Right renal cortex interstitium (tissue), 3 donors: ENCODE measurements around the gene TARDBP. TPM values are rescaled to one million over a fixed set of nuclear protein-coding genes. Genes with fewer than 3 reads are reported as not detected.
"Not testable (repeated sequence)": the region's sequence is repeated elsewhere in the genome, so short reads cannot be mapped to it uniquely, and the experiment has no call there.

Source experiments
- DNase-seq, 3 donors: peaks; one replicate each; pipeline ENCODE4 v3.0.0-alpha.2; 2013; ENCODE audit warnings: low read depth in 3 of 3, low spot score in 2 of 3
- polyA plus RNA-seq, 3 donors: library from polyadenylated mRNA; unstranded; fragments of 120-200 nt; gene quantifications; one replicate each; pipeline ENCODE4 v1.2.1, GENCODE V29; 2013; ENCODE audit not compliant: insufficient read length in 3 of 3

The TARDBP gene
- polyA plus RNA-seq, 3 donors = 331 to 348 (median 336) TPM

DNA sequence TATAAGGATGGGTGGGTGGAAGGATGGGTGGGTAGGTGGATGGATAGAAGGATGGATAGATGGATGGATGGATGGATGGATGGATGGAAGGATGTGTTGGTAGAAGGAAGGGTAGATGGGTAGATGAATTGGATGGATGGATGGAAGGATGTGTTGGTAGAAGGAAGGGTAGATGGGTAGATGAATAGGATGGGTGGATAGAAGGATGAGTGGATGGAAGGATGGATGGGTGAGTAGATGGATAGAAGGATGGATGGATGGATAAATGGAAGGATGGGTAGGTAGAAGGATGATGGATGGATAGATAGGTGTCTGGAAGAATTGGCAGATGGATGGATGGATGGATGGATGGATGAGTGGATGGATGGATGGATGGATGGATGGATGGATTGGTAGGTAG is 28.6 kb downstream of the TARDBP start:
- no peak for DNase-seq

DNA sequence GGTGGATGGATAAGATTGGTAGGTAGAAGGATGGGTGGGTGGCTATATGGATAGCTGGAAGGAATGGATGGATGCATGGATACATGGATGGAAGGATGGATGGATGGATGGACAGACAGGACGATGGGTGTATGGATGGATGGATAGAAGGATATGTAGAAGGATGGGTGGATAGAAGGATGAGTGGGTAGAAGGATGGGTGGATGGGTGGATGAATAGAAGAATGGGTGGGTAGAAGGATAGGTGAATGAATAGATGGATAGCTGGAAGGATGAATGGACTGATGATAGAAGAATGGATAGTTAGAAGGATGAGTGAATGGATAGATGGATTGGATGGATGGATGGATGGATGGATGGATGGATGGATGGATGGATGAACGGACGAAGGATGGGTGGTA is 29.6 kb downstream of the TARDBP start:
- no peak for DNase-seq

DNA sequence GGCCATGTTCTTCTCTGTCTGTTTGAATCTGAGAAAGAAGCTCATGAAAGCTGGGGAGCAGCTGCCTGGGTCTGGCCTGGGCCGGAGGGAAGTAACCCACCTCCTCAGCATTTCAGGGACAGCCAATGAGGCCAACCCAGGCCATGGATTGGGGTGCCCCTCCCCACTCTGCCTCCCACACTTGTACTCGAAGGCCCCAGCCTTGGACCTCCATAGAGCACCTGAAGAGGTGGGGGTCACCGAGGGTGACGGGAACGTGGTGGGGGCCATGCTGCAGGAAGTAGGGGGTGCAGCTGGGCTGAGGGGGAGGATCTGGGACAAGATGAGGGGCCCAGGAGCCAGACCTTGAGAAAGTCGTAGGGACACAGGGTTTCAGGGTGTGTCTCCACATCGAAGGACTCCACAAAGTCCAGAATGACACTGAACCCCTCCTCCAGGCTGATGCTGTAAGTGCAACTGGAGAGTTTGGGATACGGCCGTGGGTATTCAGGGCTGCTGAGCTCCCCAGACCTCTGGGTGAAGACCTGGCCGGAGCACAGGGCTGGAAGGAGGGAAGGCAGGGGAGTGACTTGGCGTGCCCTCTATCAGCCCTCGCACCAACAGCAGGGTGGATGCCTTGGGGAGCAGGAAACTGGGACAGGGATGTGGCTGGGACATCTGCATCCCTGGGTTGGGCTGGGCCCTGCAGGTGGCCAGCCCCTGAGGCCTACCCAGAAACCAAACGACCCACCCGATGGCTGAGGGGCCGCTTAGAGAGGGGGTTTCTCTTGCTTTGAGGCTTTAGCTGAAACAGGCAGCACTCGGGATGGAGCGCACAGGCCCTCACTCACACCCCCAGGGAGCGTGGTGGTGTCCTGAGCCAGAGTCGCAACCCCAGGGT is 30.8 kb downstream of the TARDBP start:
- DNase-seq = no peak

DNA sequence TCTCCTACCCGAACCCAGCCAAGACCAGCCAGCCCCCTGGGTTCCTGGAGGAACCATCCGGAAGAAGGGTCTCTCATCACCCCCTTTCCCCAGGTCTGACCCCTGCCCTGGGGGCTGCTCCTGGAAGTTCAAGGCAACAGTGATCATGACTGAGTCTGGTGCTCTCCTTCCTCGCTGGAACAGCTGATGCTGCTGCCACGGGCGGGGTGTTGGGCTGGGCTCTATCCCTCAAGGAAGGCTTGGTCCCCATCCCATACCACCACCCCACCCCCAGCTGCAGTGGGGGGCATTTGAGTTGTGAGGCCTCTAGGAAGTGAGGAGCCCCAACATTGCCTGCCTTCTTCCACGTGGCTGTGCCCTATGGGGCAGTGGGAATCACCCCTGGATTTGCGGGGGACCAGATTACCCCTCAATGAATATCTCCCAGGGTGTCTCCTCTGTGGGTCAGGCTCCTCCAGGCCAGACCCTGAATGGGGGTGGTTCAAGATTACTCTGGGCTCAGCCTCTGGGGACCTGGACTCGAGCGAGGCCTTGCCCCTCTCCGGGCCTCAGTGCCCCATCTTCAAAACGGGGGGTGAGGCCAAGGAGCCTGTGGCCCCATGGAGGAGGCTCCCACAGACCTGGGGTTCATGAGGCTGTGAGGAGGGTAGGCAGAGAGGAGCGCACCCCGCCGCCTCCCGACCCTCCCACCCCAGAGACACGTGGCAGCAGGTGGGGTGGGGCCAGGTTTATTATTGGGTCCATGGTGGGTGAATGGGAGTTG is 31.8 kb downstream of the TARDBP start:
- no peak for DNase-seq

DNA sequence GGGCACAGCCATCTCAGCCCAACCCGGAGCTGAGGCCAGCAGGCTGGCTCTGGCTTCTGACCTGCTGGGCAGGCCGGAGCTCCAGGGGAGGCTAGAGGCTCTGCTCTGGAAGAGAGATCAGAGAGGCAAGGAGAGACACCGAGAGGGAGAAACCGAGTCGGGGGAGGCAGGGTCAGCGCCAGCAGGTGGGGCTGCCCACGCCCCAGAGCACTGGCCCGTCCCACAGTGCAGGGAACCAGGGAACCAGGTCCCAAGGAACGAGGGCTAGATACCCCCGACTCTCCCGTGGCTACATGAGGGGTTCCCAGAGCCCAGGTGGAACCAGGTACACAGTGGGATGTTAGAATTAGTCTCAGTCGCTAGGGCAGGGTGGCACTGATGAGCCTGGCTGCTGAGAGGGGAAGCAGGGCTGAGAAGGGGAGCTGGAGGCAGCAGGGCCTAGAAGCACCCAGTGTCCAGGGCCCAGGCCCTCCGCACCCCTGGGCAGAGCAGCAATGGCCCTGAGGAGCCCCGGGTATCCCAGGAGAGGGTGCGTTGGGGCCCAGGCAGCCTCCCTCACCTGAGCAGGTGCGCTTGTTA is 32.5 kb downstream of the TARDBP start:
- DNase-seq = no peak

DNA sequence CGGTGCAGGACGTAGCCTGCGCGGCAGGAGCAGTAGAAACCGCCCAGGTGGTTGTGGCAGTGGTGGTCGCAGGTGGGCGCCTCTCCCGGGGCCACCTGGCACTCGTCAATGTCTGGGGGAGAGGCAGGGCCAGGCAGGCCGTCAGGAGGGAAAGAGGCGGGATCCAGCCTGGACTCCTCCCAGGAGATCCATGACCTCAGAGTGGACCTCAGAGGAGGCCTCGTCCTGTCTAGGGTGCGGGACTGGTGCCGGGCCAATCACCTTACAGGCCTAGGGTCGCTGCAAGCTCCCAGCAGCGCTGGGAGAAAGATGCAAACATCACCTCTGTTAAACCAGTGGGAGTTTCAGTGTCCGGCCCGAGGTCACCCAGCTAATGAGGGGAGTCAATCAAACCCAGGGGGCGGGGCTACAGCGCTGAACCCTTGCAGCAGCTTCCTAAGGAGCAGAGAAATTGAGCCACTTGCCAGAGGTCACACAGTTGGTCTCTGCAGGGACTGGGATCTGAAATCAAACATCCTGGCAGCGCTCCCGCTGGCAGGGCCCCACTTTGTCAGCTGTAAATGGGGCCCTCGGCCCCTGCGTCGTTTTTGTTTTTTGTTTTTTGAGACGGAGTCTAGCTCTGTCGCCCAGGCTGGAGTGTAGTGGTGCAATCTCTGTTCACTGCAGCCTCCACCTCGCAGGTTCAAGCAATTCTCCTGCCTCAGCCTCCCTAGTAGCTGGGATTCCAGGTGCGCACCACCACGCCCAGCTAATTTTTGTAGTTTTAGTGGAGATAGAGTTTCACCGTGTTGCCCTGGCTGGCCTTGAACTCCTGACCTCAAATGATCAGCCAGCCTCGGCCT is 33.2 kb downstream of the TARDBP start:
- DNase-seq = no peak

DNA sequence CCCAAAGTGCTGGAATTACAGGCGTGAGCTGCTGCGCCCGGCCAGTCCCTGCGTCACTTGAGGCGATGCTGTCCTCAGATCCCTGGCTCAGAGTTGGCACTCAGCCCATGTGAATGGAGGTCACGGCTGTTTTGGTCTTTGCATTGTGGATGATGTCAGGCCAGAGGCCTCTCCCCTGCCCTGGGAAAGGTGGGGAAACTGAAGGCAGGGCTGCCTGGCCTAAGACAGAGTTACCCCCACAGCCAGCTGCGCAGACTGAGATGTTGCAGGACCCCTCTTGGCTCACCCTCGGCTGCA is 33.8 kb downstream of the TARDBP start:
- no peak for DNase-seq

DNA sequence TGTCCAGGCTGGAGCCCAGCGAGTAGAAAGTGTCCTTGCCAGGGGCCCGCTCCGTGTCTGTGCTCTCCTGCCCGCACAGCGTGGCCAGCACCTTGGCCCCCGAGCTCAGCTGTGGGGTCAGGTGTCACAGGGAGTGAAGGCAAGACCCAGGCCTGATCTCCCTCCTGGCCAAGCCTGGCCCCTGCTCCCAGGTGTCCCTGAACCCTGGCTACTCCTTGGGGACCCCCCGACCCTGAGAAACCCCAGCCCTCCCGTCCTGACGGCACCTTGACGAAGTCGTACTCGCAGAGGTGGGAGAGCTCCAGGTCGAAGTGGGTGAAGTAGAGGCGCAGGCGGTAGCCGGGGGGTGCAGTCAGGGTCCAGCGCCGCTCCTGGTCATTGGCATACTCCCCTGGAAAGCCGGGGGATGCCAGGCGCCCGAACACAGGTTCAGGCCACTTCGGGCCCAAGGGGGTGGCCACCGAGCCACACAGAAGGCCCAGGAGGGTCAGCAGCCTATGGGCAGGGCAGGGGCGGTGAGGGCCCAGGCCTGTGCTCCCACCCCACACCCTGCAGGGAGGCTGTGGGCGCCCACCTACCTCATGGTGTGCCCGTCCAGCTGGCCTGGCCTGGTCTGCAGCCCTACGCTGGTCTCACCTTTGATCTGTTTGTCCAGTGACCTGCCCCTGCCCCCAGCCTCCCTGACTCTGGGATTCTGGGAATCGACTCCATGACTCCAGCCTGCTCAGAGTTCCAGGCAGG is 34.3 kb downstream of the TARDBP start, which contains the start of gene MASP2:
MASP2 (minus strand) TSS at position 615 of the 741 bp plus-strand sequence; CDS start at position 583, 32 bp downstream.
- DNase-seq = no peak

DNA sequence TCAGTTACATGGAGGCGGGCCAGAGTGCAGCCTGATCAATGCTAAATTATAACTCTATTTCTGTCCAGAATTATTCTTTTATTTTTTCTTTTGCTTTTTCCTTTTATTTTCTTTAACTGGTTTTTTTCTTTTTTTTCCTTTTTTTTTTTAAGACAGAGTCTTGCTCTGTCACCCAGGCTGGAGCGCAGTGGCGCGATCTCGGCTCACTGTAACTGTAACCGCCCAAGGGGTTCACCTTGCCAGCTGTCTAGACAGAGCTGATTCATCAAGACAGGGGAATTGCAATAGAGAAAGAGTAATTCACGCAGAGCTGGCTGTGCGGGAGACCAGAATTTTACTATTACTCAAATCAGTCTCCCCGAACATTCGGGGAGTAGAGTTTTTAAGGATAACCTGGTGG is 38.7 kb downstream of the TARDBP start:
- DNase-seq = not testable (repeated sequence)

DNA sequence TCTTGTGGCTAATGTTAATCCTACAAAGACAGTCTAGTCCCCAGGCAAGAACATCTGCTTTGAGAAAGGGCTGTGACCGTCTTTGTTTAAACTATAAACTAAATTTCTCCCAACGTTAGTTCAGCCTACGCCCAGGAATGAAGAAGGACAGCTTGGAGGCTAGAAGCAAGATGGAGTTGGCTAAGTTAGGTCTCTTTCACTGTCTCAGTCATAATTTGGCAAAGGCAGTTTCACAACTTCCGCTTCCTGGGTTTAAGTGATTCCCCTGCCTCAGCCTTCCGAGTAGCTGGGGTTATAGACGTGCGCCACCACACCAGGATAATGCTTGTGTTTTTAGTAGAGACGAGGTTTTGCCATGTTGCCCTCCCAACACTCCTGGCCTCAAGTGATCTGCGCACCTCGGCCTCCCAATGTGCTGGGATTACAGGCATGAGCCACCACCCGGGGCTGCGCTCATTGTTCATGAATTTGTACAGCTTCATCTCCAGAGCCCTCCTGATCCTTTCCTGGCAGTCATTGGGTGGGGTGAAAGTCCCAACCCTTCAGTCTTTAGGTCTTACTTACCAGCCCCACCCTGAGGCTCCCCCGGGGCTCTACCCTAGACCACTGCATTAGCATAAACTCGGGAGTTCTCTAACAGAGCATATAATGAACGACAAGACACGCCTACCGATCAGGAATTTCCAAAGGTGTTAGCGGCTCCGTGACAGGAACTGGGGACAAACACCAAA is 39.5 kb downstream of the TARDBP start:
- DNase-seq = no peak

DNA sequence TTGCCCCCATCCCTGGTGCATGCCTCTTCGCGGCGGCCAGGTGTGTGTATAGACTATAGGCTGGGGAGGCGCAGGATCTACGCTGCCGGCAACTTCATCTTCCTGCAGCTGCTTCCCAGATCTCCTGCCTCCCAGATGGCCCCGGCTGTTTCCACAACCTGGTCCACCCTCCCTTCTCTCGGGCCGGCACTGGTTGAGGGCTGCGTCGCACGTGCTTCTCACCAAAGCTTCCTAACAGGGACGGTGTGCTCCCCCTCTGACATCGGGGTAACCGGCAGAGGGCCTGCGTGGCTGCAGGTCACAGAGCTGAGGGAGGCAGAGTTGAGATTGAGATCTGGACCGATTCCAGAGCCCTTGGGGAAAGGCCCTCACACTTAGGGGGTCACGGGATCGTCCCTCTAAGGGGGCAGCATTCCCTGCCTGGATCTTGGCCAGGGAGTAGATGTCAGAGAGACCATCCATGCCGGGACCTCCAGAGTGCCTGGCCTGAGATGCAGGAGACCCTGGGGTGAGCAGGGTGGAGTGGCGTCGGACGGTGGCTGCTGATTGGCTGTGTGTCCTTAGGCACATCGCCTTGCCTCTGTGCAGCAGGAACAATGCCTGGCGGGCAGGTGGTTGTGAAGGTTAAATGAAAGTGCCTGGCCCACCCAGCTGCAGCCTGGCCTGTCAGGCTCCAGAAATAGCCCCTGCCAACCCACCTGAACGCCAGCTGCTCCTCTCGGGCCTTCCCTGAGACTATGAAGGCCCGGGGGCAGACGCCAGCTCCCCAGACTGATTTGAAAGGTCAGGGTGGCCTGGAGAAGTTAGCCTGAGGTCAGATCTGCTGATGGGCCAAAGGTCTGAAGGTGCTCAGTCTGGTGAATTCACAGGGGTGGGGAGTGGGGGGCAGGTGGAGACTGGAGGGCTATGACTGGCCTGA is 40.6 kb downstream of the TARDBP start:
- no peak for DNase-seq

DNA sequence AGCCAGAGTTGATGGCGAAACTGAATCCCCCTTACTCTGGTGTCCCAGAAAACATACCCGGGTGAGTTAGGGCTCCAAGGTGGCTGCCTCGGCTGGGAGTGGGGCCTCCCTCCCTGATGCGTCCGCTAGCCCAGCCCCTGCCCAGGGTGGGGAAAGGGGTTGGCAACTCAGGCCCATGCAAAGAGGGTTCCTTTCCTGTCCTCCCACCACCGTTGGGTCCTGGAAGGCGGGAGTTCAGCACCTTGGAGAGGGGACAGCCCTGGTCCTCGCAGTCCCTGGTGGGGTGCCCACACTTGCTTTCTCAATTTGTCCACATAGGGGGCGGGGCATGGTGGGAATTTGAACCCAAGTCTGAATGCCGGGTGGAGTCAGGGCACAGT is 41.3 kb downstream of the TARDBP start:
- DNase-seq = no peak

DNA sequence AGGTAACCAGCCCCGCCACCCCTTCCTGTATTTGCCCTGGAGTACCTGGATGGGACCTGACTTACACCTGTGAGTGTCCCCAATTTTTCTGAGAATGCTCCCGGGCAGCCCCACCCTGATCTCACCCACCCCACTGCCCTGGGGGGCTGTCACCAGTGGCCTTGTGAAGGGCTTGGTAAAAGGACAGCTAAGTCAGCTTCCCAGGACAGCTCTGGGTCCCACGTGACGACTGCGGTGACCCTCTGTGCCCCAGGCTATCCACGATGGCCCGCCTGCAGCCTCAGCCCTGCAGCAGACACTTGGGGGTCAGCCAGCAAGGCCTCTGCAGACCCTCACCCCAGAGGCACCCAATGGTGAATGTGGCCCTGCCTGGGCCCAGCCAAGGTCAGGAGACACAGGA is 41.7 kb downstream of the TARDBP start:
- no peak for DNase-seq

DNA sequence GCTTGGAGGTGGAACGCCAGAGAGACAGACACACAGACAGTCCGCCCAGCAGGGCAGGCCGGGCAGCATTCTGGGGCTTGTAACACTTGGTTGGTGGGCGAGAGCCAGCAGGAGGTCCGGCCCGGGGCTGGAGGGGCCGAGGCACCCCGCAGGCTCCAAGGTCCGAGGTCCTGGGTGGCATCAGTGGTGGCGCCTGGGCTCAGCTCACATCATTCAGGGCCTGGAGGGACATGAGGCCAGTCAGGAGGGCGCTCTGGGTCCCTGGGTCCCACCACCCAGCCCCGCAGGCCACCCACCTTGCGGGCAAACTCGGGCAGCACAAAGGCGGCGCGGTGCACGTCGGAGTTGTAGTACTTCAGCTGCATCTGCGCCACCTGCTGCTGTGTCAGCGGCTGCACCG is 42.2 kb downstream of the TARDBP start:
- DNase-seq = no peak

DNA sequence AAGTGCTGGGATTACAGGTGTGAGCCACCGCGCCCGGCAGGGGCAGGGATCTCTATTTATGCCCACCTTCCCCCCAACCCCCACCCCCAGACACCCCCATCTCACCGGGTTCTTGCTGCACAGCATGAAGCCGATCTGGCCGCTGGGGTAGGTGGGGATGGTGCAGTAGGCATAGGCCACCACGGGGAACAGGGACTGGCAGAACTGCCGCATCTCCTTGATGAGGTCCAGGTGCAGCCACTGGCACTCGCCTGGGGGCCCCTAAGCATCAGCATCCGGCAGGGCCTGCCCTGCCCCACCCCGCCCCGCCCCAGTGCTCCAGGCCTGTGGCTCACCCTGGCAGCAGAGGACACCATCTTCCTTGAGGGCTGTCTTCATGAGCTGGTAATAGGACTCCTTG is 43.2 kb downstream of the TARDBP start:
- DNase-seq = no peak

DNA sequence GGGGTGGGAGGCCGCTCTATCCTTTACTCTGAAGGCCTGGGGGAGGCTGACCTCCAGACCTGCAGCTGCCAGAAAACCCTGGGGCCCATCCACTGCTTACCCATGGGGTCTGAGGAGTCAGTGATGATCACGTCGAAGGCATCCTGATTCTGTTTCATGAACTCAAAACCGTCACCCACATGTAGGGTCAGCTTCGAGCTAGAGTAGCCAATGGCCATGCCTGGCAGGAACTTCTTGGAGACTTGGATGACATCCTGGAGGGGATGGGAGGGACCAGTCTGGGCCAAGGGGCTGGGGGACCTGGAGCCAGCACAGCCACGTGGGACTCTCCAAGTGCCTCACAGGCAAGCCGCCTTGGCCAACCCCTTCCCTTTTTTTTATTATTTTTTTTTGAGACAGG is 44.0 kb downstream of the TARDBP start:
- DNase-seq = no peak

DNA sequence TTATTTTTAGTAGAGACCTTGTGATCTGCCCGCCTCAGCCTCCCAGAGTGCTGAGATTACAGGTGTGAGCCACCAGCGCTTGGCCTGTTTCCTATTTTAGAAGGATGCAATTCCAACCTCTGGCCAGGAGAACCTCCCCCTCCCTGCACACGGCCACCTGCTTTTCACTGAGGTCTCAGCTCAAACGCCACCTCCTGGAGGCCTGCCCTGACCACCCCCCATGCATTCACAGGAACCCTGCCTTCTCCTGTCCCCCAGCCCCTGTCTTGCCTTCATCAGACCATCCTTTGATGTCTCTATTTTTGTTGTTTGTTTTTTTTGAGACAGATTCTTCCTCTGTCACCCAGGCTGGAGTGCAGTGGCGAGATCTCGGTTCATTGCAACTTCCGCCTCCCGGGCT is 45.0 kb downstream of the TARDBP start:
- no peak for DNase-seq

DNA sequence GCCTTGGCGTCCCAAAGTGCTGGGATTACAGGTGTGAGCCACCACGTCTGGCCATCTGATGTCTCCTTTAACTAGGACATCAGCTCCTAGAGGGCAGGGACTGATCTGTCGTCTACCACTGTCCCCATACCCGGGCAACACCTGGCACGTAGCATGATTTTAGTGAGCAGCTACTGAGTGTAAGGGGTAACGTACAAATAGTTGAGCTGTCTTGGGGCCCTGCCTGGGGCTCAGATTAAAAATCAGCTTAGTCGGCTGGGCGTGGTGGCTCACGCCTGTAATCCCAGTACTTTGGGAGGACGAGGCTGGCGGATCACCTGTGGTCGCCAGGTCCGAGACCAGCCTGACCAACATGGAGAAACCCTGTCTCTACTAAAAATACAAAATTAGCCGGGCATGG is 45.6 kb downstream of the TARDBP start:
- DNase-seq = no peak
